ENCODE results near the gene CNTROB. TPM values are rescaled to one million over a fixed set of nuclear protein-coding genes. Genes with fewer than 3 reads are reported as not detected.

The CNTROB gene
- total and polyA plus RNA-seq, 10 of the 15 experiments (the other 5 are each of a cell fraction or from before 2014, with no cell fraction given): 2.0 to 36.2 (median 28.2) TPM

GRCh38 chr17:7944326-7944725 is 12.3 kb downstream of the CNTROB start (continued):
- no peak for TF ChIP-seq TCF3 (IDR thresholded peaks at IDR 0.05; ENCODE audit: borderline replicate concordance, insufficient read depth, low read depth, low read length)
- no peak for TF ChIP-seq CUX1 (IDR thresholded peaks at IDR 0.05; ENCODE audit: insufficient replicate concordance, low read depth, low read length)
- TF ChIP-seq KAT2A (conservative IDR thresholded peaks at IDR 0.05; ENCODE audit: control insufficient read depth, low read depth, low read length): no peak
- no peak for TF ChIP-seq E2F4 (IDR thresholded peaks at IDR 0.05; ENCODE audit: low read depth, low read length)
- TF ChIP-seq ZNF622 (IDR thresholded peaks at IDR 0.05): no peak
- no peak for TF ChIP-seq ZNF687 (IDR thresholded peaks at IDR 0.05)
